Astrocyte (in vitro differentiated cells and primary cell): ENCODE data around the gene OBSL1. TPM values are rescaled to one million over a fixed set of nuclear protein-coding genes. Genes with fewer than 3 reads are reported as not detected.

Source experiments
- DNase-seq: peaks from one replicate; pipeline ENCODE4 v3.0.0-alpha.2; 2010; ENCODE audit warnings: low read depth
- FAIRE-seq: peaks from 2 replicates; lab custom pipeline; 2011; peaks lifted over from hg19 to GRCh38; lab: Jason Lieb, UNC
- H2AFZ ChIP-seq: 2 replicates; pipeline ENCODE4 v1.6.0; 2012; ENCODE audit warnings: low read depth, low read length, inconsistent platforms
- H3K27ac ChIP-seq: 2 replicates; pipeline ENCODE4 v1.5.1; 2011; ENCODE audit warnings: low read depth, low read length, inconsistent platforms
- H3K27me3 ChIP-seq: 2 replicates; pipeline ENCODE4 v1.6.0; 2011; ENCODE audit warnings: low read length, inconsistent platforms; ENCODE audit not compliant: insufficient read depth
- H3K36me3 ChIP-seq: 2 replicates; pipeline ENCODE4 v1.5.1; 2011; ENCODE audit warnings: low read length, inconsistent platforms; ENCODE audit not compliant: insufficient read depth
- H3K4me1 ChIP-seq: 2 replicates; pipeline ENCODE4 v1.5.1; 2011; ENCODE audit warnings: low read length, inconsistent platforms; ENCODE audit not compliant: insufficient read depth
- H3K4me2 ChIP-seq: 2 replicates; pipeline ENCODE4 v1.6.0; 2012; ENCODE audit warnings: low read length, inconsistent platforms
- H3K4me3 ChIP-seq: 2 replicates; pipeline ENCODE4 v1.5.1; 2011; ENCODE audit warnings: low read depth, mild to moderate bottlenecking, low read length, inconsistent platforms; ENCODE audit not compliant: insufficient read depth
- H3K79me2 ChIP-seq: 2 replicates; pipeline ENCODE4 v1.6.0; 2012; ENCODE audit warnings: mild to moderate bottlenecking, low read length, inconsistent platforms; ENCODE audit not compliant: insufficient read depth
- H3K9ac ChIP-seq: 2 replicates; pipeline ENCODE4 v1.6.0; 2012; ENCODE audit warnings: mild to moderate bottlenecking, low read length, inconsistent platforms
- H3K9me3 ChIP-seq: 2 replicates; pipeline ENCODE4 v1.5.1; 2012; ENCODE audit warnings: low read depth, mild to moderate bottlenecking, low read length, inconsistent platforms; ENCODE audit not compliant: insufficient read depth
- H4K20me1 ChIP-seq: 2 replicates; pipeline ENCODE4 v1.6.0; 2012; ENCODE audit warnings: low read length, inconsistent platforms; ENCODE audit not compliant: insufficient read depth
- H3K27ac Mint-ChIP-seq: one replicate; pipeline ENCODE4 v1.8.0; 2021; ENCODE audit warnings: mild to moderate bottlenecking, mixed read lengths; ENCODE audit not compliant: unreplicated experiment
- H3K27me3 Mint-ChIP-seq: one replicate; pipeline ENCODE4 v1.8.0; 2021; ENCODE audit warnings: low read depth, mixed read lengths; ENCODE audit not compliant: unreplicated experiment
- H3K36me3 Mint-ChIP-seq: one replicate; pipeline ENCODE4 v1.8.0; 2021; ENCODE audit warnings: low read depth, mixed read lengths; ENCODE audit not compliant: unreplicated experiment
- H3K4me1 Mint-ChIP-seq: one replicate; pipeline ENCODE4 v1.8.0; 2021; ENCODE audit warnings: low read depth, mixed read lengths; ENCODE audit not compliant: unreplicated experiment
- H3K4me3 Mint-ChIP-seq: one replicate; pipeline ENCODE4 v1.8.0; 2021; ENCODE audit warnings: mild to moderate bottlenecking, moderate library complexity, mixed read lengths; ENCODE audit not compliant: unreplicated experiment
- H3K9me3 Mint-ChIP-seq: one replicate; pipeline ENCODE4 v1.8.0; 2021; ENCODE audit warnings: mild to moderate bottlenecking, mixed read lengths; ENCODE audit not compliant: unreplicated experiment
- EZH2 ChIP-seq: IDR thresholded peaks from 2 replicates; pipeline ENCODE4 v1.6.1; 2012; ENCODE audit warnings: mild to moderate bottlenecking, low read length, inconsistent platforms; ENCODE audit not compliant: insufficient read depth
- total RNA-seq: library from RNA; stranded (reverse); gene quantifications from 2 replicates; pipeline ENCODE4 v1.2.1, GENCODE V29; 2021
- TF ChIP-seq, protein P1 (sequence below): IDR thresholded peaks from 2 replicates; pipeline ENCODE4 v1.5.1; 2011; ENCODE audit warnings: low read depth, mild to moderate bottlenecking, inconsistent platforms, low read length, moderate library complexity; ENCODE audit not compliant: insufficient read depth

The OBSL1 gene
- total RNA-seq, 1 donor from 2014 or later = 77.5 TPM

DNA sequence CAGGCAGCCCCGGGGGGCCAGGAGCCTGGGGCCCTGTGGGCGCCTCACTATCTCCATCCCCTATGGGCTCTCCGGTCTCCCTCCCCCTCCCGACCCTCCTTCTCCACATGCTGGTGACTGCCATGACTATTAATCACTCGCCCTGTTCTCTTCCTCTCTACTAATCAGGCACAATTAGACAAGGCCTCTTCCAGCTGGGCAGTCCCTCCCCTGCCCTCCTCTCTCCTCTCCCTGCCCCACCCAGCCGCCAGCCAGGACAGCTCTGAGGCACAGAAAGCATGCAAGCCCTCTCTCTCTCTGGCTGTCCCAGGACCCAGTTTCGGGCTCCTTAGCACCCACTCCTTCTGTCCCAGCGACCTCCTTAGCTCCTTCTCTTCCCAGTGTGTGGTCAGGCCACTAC, 51.3 kb downstream of the OBSL1 start:
- Mint-ChIP-seq H3K4me1 (peaks cover 33% of the 10 kb centered on the region), H3K27ac (no peak overlapping the region), H3K36me3 (no peaks in the 10 kb centered on the region), H3K4me3 (no peak overlapping the region), H3K27me3 (peaks cover 34% of the 10 kb centered on the region), H3K9me3 (no peaks in the 10 kb centered on the region)
- Histone ChIP-seq H3K9ac (no peak overlapping the region), H4K20me1 (no peaks in the 10 kb centered on the region), H3K4me2 (no peak overlapping the region), H3K79me2 (no peaks in the 10 kb centered on the region), H3K36me3 (no peaks in the 10 kb centered on the region), H3K4me1 (peaks cover 30% of the 10 kb centered on the region), H2AFZ (no peak overlapping the region), H3K27ac (no peak overlapping the region), H3K4me3 (no peak overlapping the region), H3K9me3 (no peaks in the 10 kb centered on the region), H3K27me3 (peaks cover 3% of the 10 kb centered on the region)
- no peak for FAIRE-seq
- no peak for DNase-seq
- no peak for TF ChIP-seq EZH2
- TF ChIP-seq, protein P1, sequence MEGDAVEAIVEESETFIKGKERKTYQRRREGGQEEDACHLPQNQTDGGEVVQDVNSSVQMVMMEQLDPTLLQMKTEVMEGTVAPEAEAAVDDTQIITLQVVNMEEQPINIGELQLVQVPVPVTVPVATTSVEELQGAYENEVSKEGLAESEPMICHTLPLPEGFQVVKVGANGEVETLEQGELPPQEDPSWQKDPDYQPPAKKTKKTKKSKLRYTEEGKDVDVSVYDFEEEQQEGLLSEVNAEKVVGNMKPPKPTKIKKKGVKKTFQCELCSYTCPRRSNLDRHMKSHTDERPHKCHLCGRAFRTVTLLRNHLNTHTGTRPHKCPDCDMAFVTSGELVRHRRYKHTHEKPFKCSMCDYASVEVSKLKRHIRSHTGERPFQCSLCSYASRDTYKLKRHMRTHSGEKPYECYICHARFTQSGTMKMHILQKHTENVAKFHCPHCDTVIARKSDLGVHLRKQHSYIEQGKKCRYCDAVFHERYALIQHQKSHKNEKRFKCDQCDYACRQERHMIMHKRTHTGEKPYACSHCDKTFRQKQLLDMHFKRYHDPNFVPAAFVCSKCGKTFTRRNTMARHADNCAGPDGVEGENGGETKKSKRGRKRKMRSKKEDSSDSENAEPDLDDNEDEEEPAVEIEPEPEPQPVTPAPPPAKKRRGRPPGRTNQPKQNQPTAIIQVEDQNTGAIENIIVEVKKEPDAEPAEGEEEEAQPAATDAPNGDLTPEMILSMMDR = no peak

DNA sequence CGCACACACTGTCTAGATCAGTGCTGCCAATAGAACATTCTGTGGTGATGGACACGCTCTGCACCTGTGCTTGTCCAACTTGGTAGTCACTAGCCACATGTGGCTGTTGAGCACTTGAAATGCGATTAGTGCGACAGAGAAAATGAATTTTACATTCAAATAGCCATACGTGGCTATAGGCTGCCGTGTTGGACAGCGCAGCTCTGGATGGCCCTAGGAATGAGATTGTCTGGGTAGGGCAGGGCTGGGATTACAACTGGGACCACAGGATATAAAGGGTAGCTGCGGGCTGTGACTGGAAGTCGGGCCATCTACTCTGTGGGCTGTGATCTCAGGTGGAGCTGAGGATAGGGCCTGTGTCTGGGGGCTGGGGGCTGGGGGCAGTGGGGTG, 51.8 kb downstream of the OBSL1 start:
- peaks cover 4% of the 10 kb centered on the region for H3K27me3 ChIP-seq
- H3K36me3 Mint-ChIP-seq = no peaks in the 10 kb centered on the region
- no peaks in the 10 kb centered on the region for H3K36me3 ChIP-seq
- H3K27ac ChIP-seq = no peak overlapping the region
- H3K9me3 Mint-ChIP-seq = no peaks in the 10 kb centered on the region
- FAIRE-seq = no peak
- H4K20me1 ChIP-seq = no peaks in the 10 kb centered on the region
- peaks cover 30% of the 10 kb centered on the region for H3K4me1 ChIP-seq
- H3K27me3 Mint-ChIP-seq = peaks cover 34% of the 10 kb centered on the region
- no peak overlapping the region for H2AFZ ChIP-seq
- no peak overlapping the region for H3K9ac ChIP-seq
- no peaks in the 10 kb centered on the region for H3K9me3 ChIP-seq
- no peak overlapping the region for H3K4me3 Mint-ChIP-seq
- no peak for DNase-seq
- peaks cover 33% of the 10 kb centered on the region for H3K4me1 Mint-ChIP-seq
- no peaks in the 10 kb centered on the region for H3K79me2 ChIP-seq
- H3K4me3 ChIP-seq = no peak overlapping the region
- no peak overlapping the region for H3K4me2 ChIP-seq
- H3K27ac Mint-ChIP-seq = no peak overlapping the region
- TF ChIP-seq, protein P1 = no peak
- TF ChIP-seq EZH2 = no peak

DNA sequence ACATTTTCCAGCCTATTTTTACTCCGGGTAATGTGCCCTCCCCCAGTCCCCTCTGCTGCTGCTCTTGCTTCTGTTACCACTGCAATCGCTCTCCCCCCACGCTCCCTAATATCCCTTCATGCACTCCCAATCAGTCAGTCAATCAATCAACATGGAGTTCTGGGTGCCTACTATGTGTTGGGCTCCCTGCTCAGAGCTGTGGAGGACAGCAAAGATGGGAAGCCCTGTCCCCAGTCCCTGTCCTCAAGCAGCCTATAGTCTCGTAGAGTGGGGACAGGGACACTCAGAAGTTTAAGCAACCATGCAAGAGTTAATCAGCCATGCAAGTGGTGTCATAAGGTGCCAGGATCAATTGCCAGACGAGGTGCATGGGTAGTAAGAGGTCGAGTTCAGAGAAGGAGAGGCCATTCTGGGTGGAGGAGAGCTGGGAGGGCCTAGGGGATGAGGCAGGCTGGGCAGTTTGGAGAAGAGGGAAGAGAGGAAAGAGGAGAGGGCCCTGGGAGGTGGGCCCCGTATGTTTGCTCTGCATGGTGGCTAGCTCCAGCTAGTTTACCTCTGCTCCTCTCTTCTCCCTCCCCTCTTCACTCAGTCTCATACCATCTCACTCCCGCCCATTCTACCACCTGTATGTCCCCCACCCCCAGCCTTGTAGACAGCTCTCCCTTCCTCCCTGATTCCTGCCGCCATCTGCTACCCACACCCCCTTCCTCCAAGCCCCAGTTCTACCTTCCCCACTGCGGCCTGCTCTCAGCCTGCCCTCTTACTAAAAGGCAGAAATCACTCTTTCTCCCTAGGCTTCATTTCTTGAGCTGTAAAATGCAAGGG, 53.2 kb downstream of the OBSL1 start:
- no peaks in the 10 kb centered on the region for H3K9me3 Mint-ChIP-seq
- H3K9me3 ChIP-seq = no peaks in the 10 kb centered on the region
- H3K79me2 ChIP-seq = no peaks in the 10 kb centered on the region
- H3K4me1 ChIP-seq = peaks cover 31% of the 10 kb centered on the region
- H3K4me1 Mint-ChIP-seq = peaks cover 40% of the 10 kb centered on the region
- no peak overlapping the region for H3K9ac ChIP-seq
- H4K20me1 ChIP-seq = no peaks in the 10 kb centered on the region
- H2AFZ ChIP-seq = no peak overlapping the region
- H3K36me3 Mint-ChIP-seq = no peaks in the 10 kb centered on the region
- H3K4me2 ChIP-seq = no peak overlapping the region
- no peak overlapping the region for H3K27ac ChIP-seq
- H3K27me3 ChIP-seq = peaks cover 18% of the 10 kb centered on the region
- TF ChIP-seq, protein P1 = no peak
- no peak for TF ChIP-seq EZH2
- no peak overlapping the region for H3K27ac Mint-ChIP-seq
- peaks cover 38% of the 10 kb centered on the region for H3K27me3 Mint-ChIP-seq
- FAIRE-seq (no peak), DNase-seq (no peak)
- peak overlapping the region; percentile 11 for H3K4me3 Mint-ChIP-seq
- H3K36me3 ChIP-seq = no peaks in the 10 kb centered on the region
- H3K4me3 ChIP-seq = no peak overlapping the region
